Measurements from ENCODE around the gene PTPRZ1.

The PTPRZ1 gene

GRCh38 chr7:121941830-121942229 is 68.9 kb downstream of the PTPRZ1 start (continued):
- TF ChIP-seq, protein P1, sequence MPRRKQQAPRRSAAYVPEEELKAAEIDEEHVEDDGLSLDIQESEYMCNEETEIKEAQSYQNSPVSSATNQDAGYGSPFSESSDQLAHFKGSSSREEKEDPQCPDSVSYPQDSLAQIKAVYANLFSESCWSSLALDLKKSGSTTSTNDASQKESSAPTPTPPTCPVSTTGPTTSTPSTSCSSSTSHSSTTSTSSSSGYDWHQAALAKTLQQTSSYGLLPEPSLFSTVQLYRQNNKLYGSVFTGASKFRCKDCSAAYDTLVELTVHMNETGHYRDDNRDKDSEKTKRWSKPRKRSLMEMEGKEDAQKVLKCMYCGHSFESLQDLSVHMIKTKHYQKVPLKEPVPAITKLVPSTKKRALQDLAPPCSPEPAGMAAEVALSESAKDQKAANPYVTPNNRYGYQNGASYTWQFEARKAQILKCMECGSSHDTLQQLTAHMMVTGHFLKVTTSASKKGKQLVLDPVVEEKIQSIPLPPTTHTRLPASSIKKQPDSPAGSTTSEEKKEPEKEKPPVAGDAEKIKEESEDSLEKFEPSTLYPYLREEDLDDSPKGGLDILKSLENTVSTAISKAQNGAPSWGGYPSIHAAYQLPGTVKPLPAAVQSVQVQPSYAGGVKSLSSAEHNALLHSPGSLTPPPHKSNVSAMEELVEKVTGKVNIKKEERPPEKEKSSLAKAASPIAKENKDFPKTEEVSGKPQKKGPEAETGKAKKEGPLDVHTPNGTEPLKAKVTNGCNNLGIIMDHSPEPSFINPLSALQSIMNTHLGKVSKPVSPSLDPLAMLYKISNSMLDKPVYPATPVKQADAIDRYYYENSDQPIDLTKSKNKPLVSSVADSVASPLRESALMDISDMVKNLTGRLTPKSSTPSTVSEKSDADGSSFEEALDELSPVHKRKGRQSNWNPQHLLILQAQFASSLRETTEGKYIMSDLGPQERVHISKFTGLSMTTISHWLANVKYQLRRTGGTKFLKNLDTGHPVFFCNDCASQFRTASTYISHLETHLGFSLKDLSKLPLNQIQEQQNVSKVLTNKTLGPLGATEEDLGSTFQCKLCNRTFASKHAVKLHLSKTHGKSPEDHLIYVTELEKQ (tag by site-specific recombination; IDR thresholded peaks at IDR 0.05; ENCODE audit: borderline replicate concordance) = no peak
- TF ChIP-seq ZBTB6 (tag by site-specific recombination; IDR thresholded peaks at IDR 0.05) (no peak), ZBTB1 (tag by site-specific recombination; IDR thresholded peaks at IDR 0.05) (no peak), ZIC2 (tag by site-specific recombination; IDR thresholded peaks at IDR 0.05) (no peak), ZNF114 (tag by site-specific recombination; IDR thresholded peaks at IDR 0.05) (no peak)
- TF ChIP-seq, protein P2, sequence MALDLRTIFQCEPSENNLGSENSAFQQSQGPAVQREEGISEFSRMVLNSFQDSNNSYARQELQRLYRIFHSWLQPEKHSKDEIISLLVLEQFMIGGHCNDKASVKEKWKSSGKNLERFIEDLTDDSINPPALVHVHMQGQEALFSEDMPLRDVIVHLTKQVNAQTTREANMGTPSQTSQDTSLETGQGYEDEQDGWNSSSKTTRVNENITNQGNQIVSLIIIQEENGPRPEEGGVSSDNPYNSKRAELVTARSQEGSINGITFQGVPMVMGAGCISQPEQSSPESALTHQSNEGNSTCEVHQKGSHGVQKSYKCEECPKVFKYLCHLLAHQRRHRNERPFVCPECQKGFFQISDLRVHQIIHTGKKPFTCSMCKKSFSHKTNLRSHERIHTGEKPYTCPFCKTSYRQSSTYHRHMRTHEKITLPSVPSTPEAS (tag by site-specific recombination; IDR thresholded peaks at IDR 0.05) = no peak
- TF ChIP-seq, protein P3, sequence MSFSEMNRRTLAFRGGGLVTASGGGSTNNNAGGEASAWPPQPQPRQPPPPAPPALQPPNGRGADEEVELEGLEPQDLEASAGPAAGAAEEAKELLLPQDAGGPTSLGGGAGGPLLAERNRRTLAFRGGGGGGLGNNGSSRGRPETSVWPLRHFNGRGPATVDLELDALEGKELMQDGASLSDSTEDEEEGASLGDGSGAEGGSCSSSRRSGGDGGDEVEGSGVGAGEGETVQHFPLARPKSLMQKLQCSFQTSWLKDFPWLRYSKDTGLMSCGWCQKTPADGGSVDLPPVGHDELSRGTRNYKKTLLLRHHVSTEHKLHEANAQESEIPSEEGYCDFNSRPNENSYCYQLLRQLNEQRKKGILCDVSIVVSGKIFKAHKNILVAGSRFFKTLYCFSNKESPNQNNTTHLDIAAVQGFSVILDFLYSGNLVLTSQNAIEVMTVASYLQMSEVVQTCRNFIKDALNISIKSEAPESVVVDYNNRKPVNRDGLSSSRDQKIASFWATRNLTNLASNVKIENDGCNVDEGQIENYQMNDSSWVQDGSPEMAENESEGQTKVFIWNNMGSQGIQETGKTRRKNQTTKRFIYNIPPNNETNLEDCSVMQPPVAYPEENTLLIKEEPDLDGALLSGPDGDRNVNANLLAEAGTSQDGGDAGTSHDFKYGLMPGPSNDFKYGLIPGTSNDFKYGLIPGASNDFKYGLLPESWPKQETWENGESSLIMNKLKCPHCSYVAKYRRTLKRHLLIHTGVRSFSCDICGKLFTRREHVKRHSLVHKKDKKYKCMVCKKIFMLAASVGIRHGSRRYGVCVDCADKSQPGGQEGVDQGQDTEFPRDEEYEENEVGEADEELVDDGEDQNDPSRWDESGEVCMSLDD (tag by site-specific recombination; IDR thresholded peaks at IDR 0.05) = no peak
- TF ChIP-seq, protein P4, sequence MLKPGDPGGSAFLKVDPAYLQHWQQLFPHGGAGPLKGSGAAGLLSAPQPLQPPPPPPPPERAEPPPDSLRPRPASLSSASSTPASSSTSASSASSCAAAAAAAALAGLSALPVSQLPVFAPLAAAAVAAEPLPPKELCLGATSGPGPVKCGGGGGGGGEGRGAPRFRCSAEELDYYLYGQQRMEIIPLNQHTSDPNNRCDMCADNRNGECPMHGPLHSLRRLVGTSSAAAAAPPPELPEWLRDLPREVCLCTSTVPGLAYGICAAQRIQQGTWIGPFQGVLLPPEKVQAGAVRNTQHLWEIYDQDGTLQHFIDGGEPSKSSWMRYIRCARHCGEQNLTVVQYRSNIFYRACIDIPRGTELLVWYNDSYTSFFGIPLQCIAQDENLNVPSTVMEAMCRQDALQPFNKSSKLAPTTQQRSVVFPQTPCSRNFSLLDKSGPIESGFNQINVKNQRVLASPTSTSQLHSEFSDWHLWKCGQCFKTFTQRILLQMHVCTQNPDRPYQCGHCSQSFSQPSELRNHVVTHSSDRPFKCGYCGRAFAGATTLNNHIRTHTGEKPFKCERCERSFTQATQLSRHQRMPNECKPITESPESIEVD (tag by site-specific recombination; IDR thresholded peaks at IDR 0.05) = no peak

- Histone ChIP-seq H3K4me3 (ENCODE audit: low read depth, low read length) (no peak overlapping the region), H3K27ac (ENCODE audit: extremely low read depth, low read depth, low read length) (no peak overlapping the region), H3K9me3 (ENCODE audit: control insufficient read depth, insufficient read depth, low read depth, low read length) (no peaks in the 10 kb centered on the region), H3K36me3 (ENCODE audit: control insufficient read depth in 2 of 2, insufficient read depth in 1 of 2, low read length in 2 of 2) (no peaks in the 10 kb centered on the region), H3K4me1 (ENCODE audit: control insufficient read depth, insufficient read depth, low read length) (no peaks in the 10 kb centered on the region)
- TF ChIP-seq ZNF350 (tag by site-specific recombination; IDR thresholded peaks at IDR 0.05) (no peak), MEIS1 (CRISPR knock-in tag; IDR thresholded peaks at IDR 0.05; ENCODE audit: borderline replicate concordance) (no peak), OSR2 (tag by site-specific recombination; IDR thresholded peaks at IDR 0.05) (no peak), ZNF221 (tag by site-specific recombination; IDR thresholded peaks at IDR 0.05; ENCODE audit: borderline replicate concordance) (no peak), BCL11B (tag by site-specific recombination; IDR thresholded peaks at IDR 0.05; ENCODE audit: low read depth) (no peak), ZNF791 (tag by site-specific recombination; IDR thresholded peaks at IDR 0.05) (no peak)
- TF ChIP-seq, protein P5, sequence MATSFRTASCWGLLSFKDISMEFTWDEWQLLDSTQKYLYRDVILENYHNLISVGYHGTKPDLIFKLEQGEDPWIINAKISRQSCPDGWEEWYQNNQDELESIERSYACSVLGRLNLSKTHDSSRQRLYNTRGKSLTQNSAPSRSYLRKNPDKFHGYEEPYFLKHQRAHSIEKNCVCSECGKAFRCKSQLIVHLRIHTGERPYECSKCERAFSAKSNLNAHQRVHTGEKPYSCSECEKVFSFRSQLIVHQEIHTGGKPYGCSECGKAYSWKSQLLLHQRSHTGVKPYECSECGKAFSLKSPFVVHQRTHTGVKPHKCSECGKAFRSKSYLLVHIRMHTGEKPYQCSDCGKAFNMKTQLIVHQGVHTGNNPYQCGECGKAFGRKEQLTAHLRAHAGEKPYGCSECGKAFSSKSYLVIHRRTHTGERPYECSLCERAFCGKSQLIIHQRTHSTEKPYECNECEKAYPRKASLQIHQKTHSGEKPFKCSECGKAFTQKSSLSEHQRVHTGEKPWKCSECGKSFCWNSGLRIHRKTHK (tag by site-specific recombination; IDR thresholded peaks at IDR 0.05) = no peak
- TF ChIP-seq, protein P6, sequence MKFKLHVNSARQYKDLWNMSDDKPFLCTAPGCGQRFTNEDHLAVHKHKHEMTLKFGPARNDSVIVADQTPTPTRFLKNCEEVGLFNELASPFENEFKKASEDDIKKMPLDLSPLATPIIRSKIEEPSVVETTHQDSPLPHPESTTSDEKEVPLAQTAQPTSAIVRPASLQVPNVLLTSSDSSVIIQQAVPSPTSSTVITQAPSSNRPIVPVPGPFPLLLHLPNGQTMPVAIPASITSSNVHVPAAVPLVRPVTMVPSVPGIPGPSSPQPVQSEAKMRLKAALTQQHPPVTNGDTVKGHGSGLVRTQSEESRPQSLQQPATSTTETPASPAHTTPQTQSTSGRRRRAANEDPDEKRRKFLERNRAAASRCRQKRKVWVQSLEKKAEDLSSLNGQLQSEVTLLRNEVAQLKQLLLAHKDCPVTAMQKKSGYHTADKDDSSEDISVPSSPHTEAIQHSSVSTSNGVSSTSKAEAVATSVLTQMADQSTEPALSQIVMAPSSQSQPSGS (tag by site-specific recombination; IDR thresholded peaks at IDR 0.05; ENCODE audit: low read depth) = no peak
- ChIA-PET POLR2A (interaction anchor here (0.5 kb wide), 1 partner anchor 614 kb away, joined by 5 read pairs; no protein-coding TSS in a partner anchor), CTCF (interaction anchor here (1.2 kb wide), 1 partner anchor 11 kb away, joined by 3 read pairs; no protein-coding TSS in a partner anchor)
Observed at GRCh38 chr7:121945066-121945465, 72.1 kb downstream of the PTPRZ1 start.
